Measurements from ENCODE around the gene CNTNAP1.

CNTNAP1 gene

DNA sequence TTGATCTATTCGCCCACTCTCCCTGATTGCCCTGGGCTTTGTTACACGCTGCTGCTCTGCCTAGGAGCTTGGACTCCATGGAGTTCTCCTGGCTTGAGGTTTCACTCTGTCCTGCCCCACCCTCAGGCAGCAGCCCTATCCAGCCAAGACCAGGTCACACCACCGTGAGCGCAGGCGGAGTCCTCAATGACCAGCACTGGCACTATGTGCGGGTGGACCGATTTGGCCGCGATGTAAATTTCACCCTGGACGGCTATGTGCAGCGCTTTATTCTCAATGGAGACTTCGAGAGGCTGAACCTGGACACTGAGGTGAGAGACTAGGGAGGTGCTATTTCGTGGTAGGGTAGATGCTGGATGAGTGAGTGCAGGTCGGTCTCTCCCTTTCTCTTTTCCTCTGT lies 3.5 kb downstream of the CNTNAP1 start:
- DNase-seq (ENCODE audit: low read depth): no peak

DNA sequence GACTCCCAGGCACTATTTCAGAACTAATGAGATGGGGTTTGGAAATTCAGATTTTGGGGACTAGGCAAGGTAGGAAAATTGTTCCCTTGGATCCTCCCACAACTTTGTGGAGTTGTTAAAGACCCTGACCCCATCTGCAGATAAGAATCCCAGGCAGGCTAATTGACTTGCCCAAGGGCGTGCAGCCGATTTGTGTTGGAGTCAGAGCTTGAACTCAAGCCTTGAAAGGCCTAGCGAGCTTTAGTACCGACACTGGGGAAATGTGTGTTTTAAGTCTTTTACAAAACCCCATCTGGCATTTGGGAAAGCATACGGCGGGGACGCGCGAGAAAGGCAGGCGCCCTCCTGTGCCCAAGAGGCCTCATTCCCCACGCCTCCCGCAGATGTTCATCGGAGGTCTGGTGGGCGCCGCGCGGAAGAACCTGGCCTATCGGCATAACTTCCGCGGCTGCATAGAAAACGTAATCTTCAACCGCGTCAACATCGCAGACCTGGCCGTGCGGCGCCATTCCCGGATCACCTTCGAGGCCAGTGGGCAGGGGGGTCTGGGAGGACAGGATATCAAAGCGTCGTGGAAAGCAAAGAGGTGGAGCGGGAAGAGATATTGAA lies 4.3 kb downstream of the CNTNAP1 start:
- no peak for DNase-seq (ENCODE audit: low read depth)

DNA sequence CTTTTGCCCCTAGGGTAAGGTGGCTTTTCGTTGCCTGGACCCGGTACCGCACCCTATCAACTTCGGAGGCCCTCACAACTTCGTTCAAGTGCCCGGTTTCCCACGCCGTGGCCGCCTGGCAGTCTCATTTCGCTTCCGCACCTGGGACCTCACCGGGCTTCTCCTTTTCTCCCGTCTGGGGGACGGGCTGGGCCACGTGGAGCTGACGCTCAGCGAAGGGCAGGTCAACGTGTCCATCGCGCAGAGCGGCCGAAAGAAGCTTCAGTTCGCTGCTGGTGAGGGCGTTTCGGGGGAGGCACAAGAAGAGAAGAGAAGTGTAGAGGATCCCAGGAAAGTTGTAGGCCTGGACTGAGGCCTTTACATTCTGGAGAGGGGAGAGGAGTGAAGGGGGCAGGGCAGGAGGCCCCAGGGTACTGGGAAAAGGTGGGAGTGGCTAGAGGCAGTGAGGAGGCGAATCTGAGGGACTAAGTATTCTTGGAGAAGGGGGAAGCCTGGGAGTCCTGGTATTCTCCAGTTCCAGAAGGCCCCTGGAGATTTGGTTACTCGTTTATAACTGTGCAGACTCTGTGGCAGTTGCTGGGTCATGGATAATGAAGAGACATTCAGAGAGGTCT lies 5.5 kb downstream of the CNTNAP1 start:
- no peak for DNase-seq (ENCODE audit: low read depth)

DNA sequence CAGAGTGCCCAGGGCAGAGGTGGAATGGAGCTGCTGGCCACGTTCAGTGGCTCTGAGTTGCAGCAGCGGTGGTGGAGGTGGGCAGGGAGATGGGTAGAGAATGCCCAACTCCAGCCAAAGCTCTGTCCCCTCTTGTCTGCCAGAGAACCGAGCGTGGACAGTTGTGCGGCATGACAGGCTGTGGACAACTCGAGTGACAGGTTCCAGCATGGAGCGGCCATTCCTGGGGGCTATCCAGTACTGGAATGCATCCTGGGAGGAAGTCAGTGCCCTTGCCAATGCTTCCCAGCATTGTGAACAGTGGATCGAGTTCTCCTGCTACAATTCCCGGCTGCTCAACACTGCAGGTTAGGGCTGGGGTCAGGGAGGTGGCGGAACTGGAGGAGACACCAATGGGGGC lies 8.3 kb downstream of the CNTNAP1 start:
- no peak for DNase-seq (ENCODE audit: low read depth)

DNA sequence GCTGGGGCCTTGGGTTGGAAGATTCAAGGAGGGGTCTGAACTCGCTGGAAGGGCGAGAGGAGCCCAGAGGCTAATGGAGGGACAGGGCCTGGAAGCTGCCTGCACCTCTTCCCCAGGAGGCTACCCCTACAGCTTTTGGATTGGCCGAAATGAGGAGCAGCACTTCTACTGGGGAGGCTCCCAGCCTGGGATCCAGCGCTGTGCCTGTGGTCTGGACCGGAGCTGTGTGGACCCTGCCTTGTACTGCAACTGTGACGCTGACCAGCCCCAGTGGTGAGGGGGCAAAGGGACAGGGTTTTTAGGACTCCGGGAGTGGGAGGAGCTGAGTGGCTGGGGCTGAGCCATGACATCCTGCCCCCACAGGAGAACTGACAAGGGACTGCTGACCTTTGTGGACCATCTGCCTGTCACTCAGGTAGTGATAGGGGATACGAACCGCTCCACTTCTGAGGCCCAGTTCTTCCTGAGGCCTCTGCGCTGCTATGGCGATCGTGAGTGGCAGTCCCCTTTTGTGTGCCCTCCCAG lies 8.8 kb downstream of the CNTNAP1 start:
- no peak for DNase-seq (ENCODE audit: low read depth)

DNA sequence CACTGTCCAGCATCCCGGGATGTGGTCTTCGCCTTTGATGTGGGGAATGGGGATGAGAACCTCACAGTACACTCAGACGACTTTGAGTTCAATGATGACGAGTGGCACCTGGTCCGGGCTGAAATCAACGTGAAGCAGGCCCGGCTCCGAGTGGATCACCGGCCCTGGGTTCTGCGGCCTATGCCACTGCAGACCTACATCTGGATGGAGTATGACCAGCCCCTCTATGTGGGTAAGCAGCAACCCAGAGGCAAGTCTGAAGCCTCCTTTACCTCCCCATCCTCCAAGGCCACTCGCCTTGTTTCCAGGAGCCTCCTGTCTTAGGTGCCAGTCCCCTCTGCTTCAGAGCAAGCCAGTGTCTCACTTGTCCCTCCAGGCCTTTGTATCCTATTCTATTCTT lies 10.2 kb downstream of the CNTNAP1 start:
- no peak for DNase-seq (ENCODE audit: low read depth)

DNA sequence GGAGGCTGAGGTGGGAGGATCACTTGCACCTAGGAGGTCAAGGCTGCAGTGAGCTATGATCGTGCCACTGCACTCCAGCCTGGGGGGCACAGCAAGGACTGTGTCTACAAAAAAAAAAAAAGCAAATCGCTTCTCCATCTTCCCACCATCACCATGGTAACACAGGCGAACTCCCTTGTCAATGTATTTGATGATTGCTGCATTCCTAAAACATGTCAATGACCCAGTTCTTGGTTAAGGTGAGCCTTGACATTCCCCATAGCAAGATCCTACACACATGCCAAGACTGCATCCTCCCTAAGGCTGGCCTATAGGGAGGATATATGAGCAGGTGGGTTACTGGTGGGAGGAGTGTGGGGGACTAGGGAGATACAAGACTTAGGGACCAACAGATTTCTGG lies 12.2 kb downstream of the CNTNAP1 start:
- no peak for DNase-seq (ENCODE audit: low read depth)

DNA sequence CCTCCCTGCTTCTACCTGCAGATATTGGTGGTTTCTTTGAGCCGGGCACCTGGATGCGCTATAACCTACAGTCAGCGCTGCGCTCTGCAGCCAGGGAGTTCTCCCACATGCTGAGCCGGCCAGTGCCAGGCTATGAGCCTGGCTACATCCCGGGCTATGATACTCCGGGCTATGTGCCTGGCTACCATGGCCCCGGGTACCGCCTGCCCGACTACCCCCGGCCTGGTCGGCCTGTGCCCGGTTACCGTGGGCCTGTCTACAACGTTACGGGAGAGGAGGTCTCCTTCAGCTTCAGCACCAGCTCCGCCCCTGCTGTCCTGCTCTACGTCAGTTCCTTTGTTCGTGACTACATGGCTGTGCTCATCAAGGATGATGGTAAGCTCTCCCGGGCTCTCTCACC lies 13.2 kb downstream of the CNTNAP1 start:
- no peak for DNase-seq (ENCODE audit: low read depth)

DNA sequence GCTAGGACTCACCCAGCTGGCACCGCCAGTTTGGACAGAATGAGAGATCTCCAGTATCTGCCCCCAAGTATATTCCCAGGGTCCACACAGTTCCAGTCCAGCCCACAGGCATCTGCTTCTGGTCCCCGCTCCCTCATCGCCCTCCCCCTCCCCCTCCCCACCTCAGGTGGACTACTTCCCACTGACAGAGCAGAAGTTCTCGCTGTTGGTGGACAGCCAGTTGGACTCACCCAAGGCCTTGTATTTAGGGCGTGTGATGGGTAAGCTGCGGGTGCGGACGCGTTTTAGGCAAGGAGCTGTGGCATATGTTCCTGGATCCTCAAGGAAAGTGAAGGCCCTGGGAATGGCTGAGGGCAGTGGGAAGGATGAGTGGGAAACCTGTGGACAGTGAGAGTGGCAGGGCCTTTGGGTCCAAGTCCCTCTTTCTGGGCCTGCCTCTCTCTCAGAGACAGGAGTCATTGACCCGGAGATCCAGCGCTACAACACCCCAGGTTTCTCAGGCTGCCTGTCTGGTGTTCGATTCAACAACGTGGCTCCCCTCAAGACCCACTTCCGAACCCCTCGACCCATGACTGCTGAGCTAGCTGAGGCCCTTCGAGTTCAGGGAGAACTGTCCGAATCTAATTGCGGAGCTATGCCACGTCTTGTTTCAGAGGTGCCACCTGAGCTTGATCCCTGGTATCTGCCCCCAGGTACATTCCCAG lies 14.9 kb downstream of the CNTNAP1 start:
- DNase-seq (ENCODE audit: low read depth): no peak

DNA sequence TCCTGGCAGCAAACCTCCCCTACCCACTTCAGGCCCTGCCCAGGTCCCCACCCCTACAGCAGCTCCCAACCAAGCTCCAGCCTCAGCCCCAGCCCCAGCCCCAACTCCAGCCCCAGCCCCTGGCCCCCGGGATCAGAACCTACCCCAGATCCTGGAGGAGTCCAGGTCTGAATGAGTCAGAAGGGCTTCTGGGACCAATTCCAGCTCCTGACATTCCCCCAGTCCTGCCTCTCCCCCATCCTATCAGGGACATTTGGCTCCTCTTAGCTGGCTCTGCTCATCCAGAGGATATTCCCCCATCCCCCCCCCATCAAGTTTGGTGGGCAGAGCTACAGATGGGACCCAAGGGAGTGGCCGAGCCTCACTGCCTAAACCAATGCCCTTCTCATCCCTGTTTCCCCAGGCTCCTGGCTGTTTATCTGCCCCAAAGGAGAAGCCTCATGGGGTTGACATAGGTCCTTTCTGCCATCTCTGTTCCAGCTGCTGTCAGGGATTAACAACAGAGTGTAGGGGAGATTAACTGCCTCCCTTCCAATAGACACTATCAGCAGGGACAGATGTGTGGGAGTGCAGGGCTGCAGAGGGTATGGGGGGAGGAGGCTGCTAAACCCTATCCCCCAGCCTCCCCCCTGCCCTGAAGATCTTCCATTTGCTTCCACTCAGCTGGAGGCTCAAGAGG lies 16.5 kb downstream of the CNTNAP1 start:
- no peak for DNase-seq (ENCODE audit: low read depth)

DNA sequence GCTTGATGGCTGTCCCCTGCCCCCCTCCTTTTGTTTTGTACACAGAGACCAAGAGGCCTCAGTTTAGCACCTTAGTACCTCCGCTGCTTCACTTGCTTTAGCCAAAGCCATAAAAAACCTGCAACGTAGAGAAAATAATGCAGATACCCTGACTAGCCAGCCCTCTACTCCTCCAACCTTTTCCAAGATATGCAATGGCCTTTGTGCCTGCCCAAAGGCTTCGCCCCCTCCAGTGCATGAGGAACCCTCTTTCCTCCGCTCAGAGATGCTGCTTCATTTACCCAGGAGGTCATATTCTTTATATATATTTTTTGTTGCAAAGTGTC lies 17.0 kb downstream of the CNTNAP1 start:
- no peak for DNase-seq (ENCODE audit: low read depth)

DNA sequence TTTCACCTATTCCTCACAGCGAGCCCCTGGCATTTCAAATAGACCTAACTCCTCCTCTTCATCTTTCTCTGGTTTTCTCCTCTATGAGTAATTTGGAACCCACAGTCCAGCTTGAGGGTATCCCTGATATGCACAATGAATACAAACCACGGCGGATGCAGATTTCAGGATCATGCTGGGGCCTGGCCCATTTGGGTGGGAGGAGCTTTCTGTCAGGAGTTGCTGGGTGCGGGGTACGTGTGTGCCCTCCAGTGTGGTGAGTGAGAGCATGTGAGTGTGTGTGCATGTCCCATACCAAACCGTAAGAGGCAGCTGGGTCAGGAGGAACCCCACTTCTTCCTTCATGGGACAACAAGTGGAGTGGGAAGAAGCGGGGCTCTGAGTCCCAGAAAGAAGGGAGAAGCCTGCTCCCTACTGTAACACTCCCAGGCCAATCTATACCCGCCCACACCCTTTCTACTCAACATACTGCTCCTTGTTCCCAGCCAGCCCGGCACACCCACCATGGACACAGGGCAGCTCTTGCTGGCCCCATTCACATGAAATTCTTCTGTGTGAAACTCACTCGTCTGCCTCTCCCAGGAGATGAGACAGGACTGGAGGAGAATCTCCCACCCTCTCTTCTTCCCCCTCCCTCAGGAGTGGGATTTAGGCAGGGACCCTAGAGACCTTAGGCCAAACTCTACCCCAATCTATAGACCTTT lies 18.4 kb downstream of the CNTNAP1 start:
- DNase-seq (ENCODE audit: low read depth): no peak

DNA sequence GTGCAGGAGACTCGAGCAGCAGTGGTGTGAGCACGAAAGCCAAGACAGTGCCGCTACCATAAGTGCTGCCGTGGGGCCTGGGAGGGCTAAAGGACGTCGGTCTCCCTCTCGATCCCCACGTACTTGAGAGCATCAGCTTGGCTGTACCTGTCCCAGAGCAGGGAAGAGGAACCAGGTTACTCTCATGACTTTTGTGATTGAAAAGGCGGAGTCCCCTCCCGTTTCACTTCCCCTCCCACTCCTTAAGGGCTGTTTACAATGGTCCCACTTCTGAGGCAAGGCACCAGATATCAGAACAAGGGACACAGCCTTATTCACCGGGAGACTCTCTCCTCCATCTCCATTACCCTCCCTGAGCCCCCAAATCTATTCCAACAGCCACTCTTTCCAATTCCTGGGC lies 20.1 kb downstream of the CNTNAP1 start:
- no peak for DNase-seq (ENCODE audit: low read depth)

DNA sequence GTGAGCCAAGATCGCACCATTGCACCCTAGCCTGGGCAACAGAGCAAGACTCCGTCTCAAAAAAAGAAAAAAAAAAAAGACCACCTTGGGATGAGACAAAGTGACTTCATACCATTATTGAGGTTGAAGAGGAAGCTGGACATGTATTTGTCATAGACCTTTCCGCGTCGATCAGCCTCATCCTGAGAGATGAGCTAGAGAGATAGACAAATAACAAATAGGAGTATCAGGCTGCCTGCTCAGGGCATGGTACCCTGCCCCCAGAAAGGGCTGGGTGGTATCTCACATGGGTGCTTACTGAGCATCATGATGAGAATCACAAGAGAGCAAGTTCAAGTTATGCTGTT lies 22.1 kb downstream of the CNTNAP1 start:
- DNase-seq (ENCODE audit: low read depth): no peak

DNA sequence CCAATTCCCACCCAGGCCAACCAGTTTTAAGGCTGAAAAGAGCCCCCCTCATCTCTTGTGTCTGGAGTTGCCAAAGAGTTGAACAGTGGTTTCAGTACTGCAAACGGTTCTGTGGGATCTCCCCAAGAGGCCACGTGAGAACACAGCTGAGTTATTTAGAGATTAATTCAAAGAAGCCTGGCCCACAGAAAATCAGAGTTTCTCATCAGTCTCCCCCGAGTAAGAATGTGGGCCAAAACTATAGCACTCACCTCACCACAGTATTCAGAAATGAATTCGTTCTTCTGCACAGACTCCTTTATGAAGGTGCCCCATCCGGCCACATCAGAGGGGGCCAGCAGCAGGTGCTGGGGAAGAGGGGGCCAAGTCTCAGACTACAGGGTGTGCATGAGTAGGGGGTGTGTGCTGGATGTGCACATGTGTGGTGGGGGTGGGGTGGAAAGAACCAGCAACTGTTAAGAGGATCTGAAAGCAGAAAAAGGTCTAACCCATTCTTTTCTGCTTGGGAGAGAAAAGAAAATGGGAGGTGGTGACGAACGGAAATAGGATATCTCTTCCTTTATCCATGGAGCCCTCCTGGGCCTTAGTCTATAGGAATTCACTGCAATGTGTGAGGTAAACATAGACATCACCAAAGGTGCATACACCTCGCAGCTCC lies 22.6 kb downstream of the CNTNAP1 start:
- no peak for DNase-seq (ENCODE audit: low read depth)

DNA sequence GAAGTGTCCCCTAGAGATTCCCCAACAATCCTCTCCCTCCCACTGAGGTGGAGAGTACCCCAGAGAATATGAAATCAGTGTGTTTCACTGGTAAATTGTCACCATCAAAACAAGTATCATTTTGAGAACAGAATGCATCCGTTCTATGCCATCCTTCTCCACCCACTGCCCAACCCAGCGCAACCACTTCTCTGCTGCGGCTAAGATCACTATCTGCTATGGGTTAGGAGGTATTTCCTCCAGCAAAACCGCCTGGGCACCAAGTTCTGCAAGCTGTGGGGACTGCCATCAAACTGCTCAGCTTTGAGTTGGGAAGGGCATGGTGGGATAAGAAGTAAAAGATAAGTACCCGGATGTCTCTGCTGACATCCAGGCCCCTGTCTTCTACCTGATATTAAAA lies 24.4 kb downstream of the CNTNAP1 start:
- DNase-seq (ENCODE audit: low read depth): peak; percentile 15

DNA sequence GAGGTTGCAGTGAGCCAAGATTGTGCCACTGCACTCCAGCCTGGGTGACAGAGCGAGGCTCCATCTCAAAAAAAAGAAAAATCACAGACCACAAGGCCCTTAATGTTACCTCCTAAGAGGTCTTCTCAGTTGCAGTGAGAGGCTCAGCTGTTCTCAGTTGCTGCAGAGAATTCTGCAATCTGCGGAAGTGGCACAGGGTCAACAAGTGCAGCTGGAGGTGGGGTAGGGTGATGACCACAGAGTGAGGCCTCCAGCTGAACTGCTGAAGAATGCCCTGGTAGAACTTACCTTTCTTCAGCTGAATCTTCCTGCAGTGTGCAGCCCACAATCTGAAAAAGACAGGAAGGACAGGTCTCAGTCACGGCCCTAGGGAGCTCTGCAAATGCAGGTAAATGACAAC lies 26.3 kb downstream of the CNTNAP1 start:
- DNase-seq (ENCODE audit: low read depth): no peak

DNA sequence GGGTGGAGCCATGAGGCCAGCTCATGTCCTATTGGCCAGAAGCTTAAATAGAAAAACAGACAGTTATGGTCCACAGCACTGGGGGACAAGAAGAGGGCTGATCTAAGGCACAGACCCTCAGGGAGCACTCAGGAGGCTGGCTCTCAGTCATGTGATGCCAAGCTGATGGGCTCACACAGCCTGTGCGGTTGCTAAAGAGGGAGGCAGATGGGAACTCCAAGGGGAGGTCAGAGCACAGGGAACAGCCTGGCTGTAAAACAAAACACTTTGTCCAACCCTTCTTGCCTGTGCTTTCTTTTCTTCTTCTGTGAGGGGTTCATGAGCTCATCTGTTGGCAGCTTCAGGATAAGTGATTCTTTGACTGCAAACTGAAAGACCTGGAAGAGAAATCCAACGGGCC lies 27.2 kb downstream of the CNTNAP1 start:
- no peak for DNase-seq (ENCODE audit: low read depth)

DNA sequence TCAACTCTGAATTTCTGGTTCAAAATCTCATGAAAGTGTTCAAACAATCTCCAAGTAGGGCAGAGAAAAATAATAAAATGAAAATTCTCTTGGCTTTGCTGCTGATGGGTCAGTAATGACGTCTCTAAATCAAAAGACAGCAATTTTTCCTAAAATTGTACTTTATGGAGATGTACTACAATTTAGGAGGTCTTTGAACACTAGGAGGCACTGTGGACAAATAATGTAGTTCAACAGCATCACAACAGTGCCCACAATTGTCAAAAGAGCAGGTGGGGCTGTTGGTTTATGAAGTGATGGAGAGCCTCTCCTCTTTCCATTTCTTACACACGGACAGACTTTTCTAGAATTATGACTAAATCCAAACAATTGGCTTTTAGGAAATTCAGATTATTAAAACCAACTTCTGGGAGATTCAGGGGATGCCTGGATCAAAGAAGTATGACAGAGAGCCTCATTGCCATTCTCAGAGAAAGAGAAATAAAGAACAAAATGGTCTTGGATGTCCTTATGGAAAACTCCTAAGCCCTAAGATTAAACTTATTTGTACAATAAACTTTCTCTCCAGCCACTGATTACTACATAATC lies 38.8 kb downstream of the CNTNAP1 start:
- no peak for DNase-seq (ENCODE audit: low read depth)

DNA sequence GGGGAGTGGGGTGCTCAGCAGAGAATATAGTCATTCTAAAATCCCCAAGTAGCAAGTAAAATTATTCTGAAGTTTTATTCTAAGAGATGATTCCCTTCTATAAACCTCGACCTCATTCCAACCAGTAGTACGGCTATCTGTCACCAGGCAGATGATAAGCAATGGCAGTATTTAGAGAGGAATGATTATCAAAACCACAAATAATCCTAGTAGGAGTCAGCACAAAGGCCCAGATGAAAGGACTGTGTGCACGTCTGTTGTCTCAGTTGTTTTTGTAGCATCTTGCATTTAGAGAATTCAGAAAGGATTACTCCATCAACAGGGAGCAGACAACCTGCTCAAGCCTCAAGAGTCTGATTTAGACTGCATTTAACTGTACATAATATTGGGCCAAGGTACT lies 41.3 kb downstream of the CNTNAP1 start:
- DNase-seq (ENCODE audit: low read depth): no peak

DNA sequence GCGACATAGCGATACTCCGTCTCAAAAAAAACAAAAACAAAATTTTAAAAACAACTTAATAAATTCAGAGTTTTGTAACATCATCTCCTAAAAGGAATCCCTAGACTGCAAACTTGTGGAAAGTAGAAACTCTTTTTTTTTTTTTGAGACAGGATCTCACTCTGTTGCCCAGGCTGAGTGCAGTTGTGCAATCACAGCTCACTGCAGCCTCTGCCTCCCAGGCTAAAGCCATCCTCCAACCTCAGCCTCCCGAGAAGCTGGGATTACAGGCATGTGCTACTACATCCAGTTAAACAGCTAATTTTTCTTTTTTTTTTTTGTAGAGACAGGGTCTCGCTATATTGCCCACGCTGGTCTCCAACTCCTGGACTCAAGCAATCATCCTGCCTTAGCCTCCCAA lies 42.8 kb downstream of the CNTNAP1 start:
- no peak for DNase-seq (ENCODE audit: low read depth)

DNA sequence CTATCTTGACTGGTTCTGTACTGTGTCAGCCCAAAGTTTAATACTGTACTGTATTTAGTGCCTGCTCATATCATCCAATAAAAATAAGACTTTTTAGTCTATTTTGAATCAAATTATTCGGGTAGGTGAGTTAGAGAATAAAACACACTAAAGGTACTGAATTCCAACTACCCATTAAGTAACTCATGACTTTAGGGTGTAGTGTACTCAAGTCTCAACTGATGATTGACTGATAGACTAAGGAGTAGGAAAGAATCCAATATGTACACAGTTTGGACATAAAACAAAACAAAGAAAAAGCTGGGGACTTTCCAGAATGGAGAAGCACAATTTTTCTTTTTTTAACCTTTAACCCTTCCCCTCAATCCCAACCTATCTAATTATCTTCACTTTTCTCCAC lies 58.4 kb downstream of the CNTNAP1 start:
- no peak for DNase-seq (ENCODE audit: low read depth)
